BJ (cell line): ENCODE results near the gene NUDT8. TPM values are rescaled to one million over a fixed set of nuclear protein-coding genes. Genes with fewer than 3 reads are reported as not detected.

ENCODE experiments used
- CTCF ChIA-PET: fragments of 350-600 bp; formaldehyde crosslinking; extraction: SDS; loops from one replicate; lab custom pipeline; 2021; ENCODE audit warnings: antibody characterized with exemption, inconsistent platforms; lab: Yijun Ruan, JAX
- POLR2A ChIA-PET: fragments of 300-600 bp; sonication (Branson Sonifier 250); formaldehyde crosslinking; extraction: SDS; loops from one replicate; lab custom pipeline; 2021; ENCODE audit warnings: antibody characterized with exemption; lab: Charles Lee
- DNase-seq: peaks from one replicate; pipeline ENCODE4 v3.0.0-alpha.2; 2011; ENCODE audit warnings: low read depth
- H3K27me3 ChIP-seq: 2 replicates; pipeline ENCODE4 v1.6.0; 2011; ENCODE audit warnings: low read length; ENCODE audit not compliant: control insufficient read depth, insufficient read depth
- H3K36me3 ChIP-seq: 2 replicates; pipeline ENCODE4 v1.5.1; 2011; ENCODE audit warnings: low read length; ENCODE audit not compliant: control insufficient read depth, insufficient read depth
- H3K4me3 ChIP-seq: 2 replicates; pipeline ENCODE4 v1.5.1; 2011; ENCODE audit warnings: low read depth, mild to moderate bottlenecking, control low read depth, low read length
- polyA plus RNA-seq: library from polyadenylated mRNA; depleted of rRNA; stranded (reverse); fragments of >200 nt; gene quantifications from 2 replicates; pipeline ENCODE4 v1.2.3, GENCODE V29; 2011
- TF ChIP-seq, protein P1 (sequence below): IDR thresholded peaks from 2 replicates; pipeline ENCODE4 v1.5.1; 2011; ENCODE audit warnings: low read depth, mild to moderate bottlenecking, control low read depth, inconsistent platforms, low read length, moderate library complexity; ENCODE audit not compliant: insufficient read depth

NUDT8 gene
- polyA plus RNA-seq, 1 experiment = 1.7 TPM

DNA sequence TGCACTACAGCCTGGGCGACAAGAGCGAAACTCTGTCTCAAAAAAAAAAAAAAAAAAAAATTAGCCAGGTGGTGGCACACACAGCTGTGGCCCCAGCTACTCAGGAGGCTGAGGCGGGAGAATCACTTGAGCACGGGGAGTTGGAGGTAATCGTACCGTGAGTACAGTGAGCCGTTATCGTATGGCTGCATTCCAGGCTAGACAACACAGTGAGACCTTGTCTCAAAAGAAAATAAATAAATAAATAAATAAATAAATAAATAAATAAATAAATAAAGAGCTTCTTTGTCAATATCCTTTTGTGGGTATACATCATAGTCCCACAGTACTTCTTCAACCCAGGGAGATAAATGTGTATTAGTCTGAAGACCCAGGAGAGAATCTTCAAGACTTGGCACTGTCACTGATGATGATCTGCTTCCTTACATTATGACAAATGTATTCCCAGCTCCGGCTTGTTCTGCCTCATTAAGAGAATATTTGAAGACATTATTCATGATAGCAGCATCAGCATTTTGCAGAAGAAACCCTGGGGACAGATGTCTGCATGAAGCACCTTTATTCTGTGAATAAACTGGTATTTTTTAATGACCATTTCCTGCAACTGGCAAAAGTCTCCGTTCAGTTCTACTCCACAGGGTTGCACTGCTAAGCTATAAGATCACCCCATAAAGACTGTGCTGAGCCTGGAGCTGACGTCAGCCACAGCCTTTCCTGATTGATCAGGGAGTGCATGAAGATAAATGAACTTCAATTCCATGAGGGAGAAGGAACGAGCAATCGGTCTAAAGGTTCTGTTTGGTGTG lies 22.4 kb upstream of the NUDT8 start:
- CTCF ChIA-PET = interaction anchor here (1.2 to 9.0 kb wide), 4 partner anchors 8 to 69 kb away, joined by 3 to 48 read pairs (median 8); partner anchors contain the start of genes GSTP1, NUDT8 and TBX10
- no peak for DNase-seq
- no peak overlapping the region for H3K4me3 ChIP-seq
- no peaks in the 10 kb centered on the region for H3K36me3 ChIP-seq
- POLR2A ChIA-PET = no interaction called here
- H3K27me3 ChIP-seq = no peaks in the 10 kb centered on the region; the same call in 1 of the 2 replicates
- TF ChIP-seq, protein P1, sequence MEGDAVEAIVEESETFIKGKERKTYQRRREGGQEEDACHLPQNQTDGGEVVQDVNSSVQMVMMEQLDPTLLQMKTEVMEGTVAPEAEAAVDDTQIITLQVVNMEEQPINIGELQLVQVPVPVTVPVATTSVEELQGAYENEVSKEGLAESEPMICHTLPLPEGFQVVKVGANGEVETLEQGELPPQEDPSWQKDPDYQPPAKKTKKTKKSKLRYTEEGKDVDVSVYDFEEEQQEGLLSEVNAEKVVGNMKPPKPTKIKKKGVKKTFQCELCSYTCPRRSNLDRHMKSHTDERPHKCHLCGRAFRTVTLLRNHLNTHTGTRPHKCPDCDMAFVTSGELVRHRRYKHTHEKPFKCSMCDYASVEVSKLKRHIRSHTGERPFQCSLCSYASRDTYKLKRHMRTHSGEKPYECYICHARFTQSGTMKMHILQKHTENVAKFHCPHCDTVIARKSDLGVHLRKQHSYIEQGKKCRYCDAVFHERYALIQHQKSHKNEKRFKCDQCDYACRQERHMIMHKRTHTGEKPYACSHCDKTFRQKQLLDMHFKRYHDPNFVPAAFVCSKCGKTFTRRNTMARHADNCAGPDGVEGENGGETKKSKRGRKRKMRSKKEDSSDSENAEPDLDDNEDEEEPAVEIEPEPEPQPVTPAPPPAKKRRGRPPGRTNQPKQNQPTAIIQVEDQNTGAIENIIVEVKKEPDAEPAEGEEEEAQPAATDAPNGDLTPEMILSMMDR = no peak

DNA sequence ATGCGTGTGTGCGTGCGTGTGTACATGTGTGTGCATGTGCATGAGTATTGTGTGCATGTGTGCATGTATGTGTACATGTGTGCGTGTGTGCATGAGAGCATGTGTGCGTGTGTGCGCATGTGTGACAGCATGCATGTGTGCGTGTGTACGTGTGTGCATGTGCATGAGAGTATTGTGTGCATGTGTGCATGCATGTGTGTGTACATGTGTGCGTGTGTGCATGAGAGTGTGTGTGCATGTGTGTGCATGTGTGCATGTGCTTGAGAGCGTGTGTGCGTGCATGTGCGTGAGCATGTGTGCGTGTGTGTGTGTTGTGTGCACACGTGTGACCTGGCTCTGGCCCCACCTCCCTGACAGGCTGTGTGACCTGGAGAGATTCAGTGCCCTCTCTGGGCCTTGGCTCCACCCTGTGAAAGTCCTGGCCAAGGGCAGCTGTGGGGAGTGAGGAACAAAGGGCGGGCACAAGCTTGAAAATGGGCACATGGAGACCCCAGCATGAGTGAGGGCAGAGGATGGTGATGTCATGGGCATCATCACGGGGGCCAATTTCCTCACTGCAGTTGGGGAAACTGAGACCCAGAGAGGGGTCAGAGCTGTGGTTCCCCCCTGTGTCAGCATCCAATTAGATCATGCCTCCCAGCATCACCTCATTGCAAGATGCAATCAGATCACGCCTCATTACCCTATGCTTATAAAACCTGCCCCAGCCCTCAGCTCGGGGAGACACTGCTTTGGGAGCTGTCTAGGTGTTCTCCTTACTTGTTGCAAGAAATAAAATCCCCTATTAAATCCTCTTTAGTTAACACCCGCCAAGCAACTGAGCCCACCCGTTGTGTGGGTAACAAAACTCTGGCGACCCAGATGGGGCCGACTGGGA lies 20.1 kb upstream of the NUDT8 start:
- ChIA-PET CTCF (interaction anchor here (0.7 to 9.0 kb wide), 4 partner anchors 8 to 78 kb away, joined by 3 to 48 read pairs (median 4); partner anchors contain the start of genes NUDT8 and TBX10), POLR2A (no interaction called here)
- TF ChIP-seq, protein P1 = no peak
- DNase-seq = no peak
- Histone ChIP-seq H3K36me3 (no peaks in the 10 kb centered on the region), H3K4me3 (no peak overlapping the region), H3K27me3 (no peaks in the 10 kb centered on the region; the same call in 1 of the 2 replicates)

DNA sequence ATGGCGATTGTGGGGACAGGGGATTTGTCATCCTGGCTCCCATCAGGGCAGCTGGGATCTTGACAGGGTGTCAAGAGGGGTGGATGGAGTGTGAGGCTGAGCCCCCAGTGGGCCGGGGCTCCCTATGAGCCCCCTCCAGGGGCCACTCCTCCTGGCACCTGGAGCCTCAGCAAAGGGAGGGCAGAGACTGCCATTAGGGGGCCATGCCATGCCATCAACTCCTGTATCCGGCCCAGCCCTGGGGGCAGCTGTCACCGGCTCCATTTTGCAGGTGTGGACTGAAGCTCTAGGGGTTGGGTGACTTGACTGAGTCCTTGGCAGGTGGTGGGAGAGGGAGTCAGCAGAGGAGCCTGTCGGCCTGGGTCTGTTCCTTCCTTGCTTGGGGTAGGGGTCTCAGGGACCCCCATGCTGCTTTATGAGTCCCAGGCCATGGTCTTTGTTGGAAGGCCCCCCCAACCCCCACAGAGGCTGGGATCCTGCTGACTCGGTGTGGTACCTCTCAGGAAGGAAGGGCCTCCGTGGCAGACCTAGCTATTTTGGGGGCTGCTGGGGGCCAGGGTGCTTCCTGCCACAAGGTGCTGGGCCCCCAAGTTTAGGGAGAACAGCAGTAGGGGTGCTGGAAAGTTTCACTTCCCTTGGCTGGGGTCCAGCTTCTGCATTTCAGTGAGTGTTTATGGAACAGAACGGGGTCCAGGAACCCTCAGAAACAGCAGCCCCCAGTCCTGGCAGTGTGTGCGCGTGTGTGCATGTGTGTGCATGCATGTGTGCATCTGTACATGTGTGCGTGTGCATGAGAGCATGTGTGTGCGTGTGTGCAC lies 19.3 kb upstream of the NUDT8 start:
- no peaks in the 10 kb centered on the region for H3K36me3 ChIP-seq
- no peaks in the 10 kb centered on the region; the same call in 1 of the 2 replicates for H3K27me3 ChIP-seq
- no peak overlapping the region for H3K4me3 ChIP-seq
- POLR2A ChIA-PET = no interaction called here
- CTCF ChIA-PET = interaction anchor here (0.7 to 9.0 kb wide), 3 partner anchors 10 to 19 kb away, joined by 3 to 48 read pairs (median 6); partner anchors contain the start of genes NUDT8 and TBX10
- DNase-seq = no peak
- TF ChIP-seq, protein P1 = no peak

DNA sequence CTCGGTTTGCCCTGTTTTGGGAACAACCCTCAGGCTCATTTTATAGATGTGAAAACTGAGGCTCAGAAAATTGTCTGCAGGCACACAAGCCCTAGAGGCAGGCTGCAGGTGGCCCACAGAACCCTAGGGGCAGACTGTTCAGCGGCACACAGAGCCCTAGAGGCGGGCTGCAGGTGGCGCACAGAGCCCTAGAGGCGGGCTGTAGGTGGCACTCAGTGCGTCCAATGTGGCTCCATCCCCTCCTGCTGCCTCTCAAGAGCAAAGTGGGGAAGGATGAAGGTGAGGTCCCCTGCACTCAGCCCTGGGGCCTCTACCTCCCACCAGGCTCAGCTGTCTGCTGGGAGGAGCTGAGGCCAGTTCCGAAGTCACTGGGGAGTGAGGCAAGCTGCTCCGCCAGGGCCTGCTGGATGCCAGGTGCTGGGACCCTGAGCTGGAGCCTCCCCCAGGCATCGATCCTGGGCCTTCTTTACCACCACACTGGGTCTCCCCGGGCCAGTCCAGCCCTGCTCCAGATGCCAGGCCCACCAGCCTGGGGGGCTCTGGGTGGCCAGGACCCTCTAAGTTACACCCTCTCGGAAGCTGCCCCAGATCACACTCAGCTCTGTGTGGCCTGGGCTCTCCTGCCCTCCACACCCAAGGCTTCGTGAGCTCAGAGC lies 18.5 kb upstream of the NUDT8 start:
- no peaks in the 10 kb centered on the region; the same call in 1 of the 2 replicates for H3K27me3 ChIP-seq
- POLR2A ChIA-PET = no interaction called here
- no peak for DNase-seq
- H3K4me3 ChIP-seq = no peak overlapping the region
- TF ChIP-seq, protein P1 = no peak
- CTCF ChIA-PET = interaction anchor here (1.9 to 9.0 kb wide), 3 partner anchors 9 to 18 kb away, joined by 6 to 48 read pairs (median 20); partner anchors contain the start of genes NUDT8 and TBX10
- no peaks in the 10 kb centered on the region for H3K36me3 ChIP-seq
